SK-N-SH treated with all-trans-retinoic acid at 6 μM for 48 hours (cell line): Measurements from ENCODE around the gene MAML3.

Experiments
- ATAC-seq: fragments of 200-7000 bp; cut with Tn5 transposase; 3 replicates; pipeline ENCODE4 v1.9.1; 2020; ENCODE audit warnings: mild to moderate bottlenecking, moderate library complexity
- BACH2 ChIP-seq: fragments of 250-450 bp; sonication (Bioruptor Pico); IDR thresholded peaks from 2 replicates; pipeline ENCODE4 v1.9.0; 2021; ENCODE audit warnings: mild to moderate bottlenecking, borderline replicate concordance
- CSDC2 ChIP-seq: fragments of 250-450 bp; sonication (Bioruptor Pico); IDR thresholded peaks from 2 replicates; pipeline ENCODE4 v1.5.0; 2020; ENCODE audit warnings: mild to moderate bottlenecking, moderate library complexity
- ESRRG ChIP-seq: fragments of 250-450 bp; sonication (Bioruptor Pico); IDR thresholded peaks from 2 replicates; pipeline ENCODE4 v1.6.1; 2021; ENCODE audit warnings: mild to moderate bottlenecking
- GLIS3 ChIP-seq: fragments of 250-450 bp; sonication (Bioruptor Pico); IDR thresholded peaks from 2 replicates; pipeline ENCODE4 v1.5.0; 2020; ENCODE audit warnings: mild to moderate bottlenecking, moderate library complexity
- ISL1 ChIP-seq: fragments of 250-450 bp; sonication (Bioruptor Pico); IDR thresholded peaks from 2 replicates; pipeline ENCODE4 v2.1.2; 2022; ENCODE audit warnings: mild to moderate bottlenecking, moderate library complexity
- OSR1 ChIP-seq: fragments of 250-450 bp; sonication (Bioruptor Pico); IDR thresholded peaks from 2 replicates; pipeline ENCODE4 v1.8.0; 2022; ENCODE audit warnings: moderate library complexity, mild to moderate bottlenecking, inconsistent platforms
- RARB ChIP-seq: fragments of 250-450 bp; sonication (Bioruptor Pico); IDR thresholded peaks from 2 replicates; pipeline ENCODE4 v1.8.0; 2021; ENCODE audit warnings: mild to moderate bottlenecking, moderate library complexity
- SNAI2 ChIP-seq: fragments of 250-450 bp; sonication (Bioruptor Pico); IDR thresholded peaks from 2 replicates; pipeline ENCODE4 v1.5.0; 2020; ENCODE audit warnings: mild to moderate bottlenecking, moderate library complexity
- TCF4 ChIP-seq: fragments of 250-450 bp; sonication (Bioruptor Pico); IDR thresholded peaks from 2 replicates; pipeline ENCODE4 v1.8.0; 2021; ENCODE audit warnings: mild to moderate bottlenecking, moderate library complexity, borderline replicate concordance
- TOX ChIP-seq: fragments of 250-450 bp; sonication (Bioruptor Pico); IDR thresholded peaks from 2 replicates; pipeline ENCODE4 v1.8.0; 2021; ENCODE audit warnings: mild to moderate bottlenecking, moderate library complexity, borderline replicate concordance
- ZC3H10 ChIP-seq: fragments of 250-450 bp; sonication (Bioruptor Pico); IDR thresholded peaks from 2 replicates; pipeline ENCODE4 v1.5.1; 2021; ENCODE audit warnings: mild to moderate bottlenecking, moderate library complexity
- ZFP3 ChIP-seq: fragments of 250-450 bp; sonication (Bioruptor Pico); IDR thresholded peaks from 2 replicates; pipeline ENCODE4 v1.5.0; 2020; ENCODE audit warnings: mild to moderate bottlenecking, moderate library complexity
- ZFP30 ChIP-seq: fragments of 450-650 bp; formaldehyde crosslinking; IDR thresholded peaks from 2 replicates; pipeline ENCODE4 v1.5.0; 2022; ENCODE audit warnings: mild to moderate bottlenecking, moderate library complexity
- ZNF565 ChIP-seq: fragments of 450-650 bp; formaldehyde crosslinking; conservative IDR thresholded peaks from 2 replicates; pipeline ENCODE4 v1.5.0; 2020; ENCODE audit warnings: low read depth, mild to moderate bottlenecking, moderate library complexity
- ZNF70 ChIP-seq: fragments of 450-650 bp; formaldehyde crosslinking; IDR thresholded peaks from 2 replicates; pipeline ENCODE4 v1.5.0; 2020; ENCODE audit warnings: mild to moderate bottlenecking, moderate library complexity
- ZNF8 ChIP-seq: fragments of 450-650 bp; formaldehyde crosslinking; IDR thresholded peaks from 2 replicates; pipeline ENCODE4 v1.5.0; 2020; ENCODE audit warnings: mild to moderate bottlenecking, moderate library complexity
- TF ChIP-seq, protein P1 (sequence below): fragments of 250-450 bp; sonication (Bioruptor Pico); IDR thresholded peaks from 2 replicates; pipeline ENCODE4 v1.8.0; 2021; ENCODE audit warnings: low read depth, mild to moderate bottlenecking, moderate library complexity, borderline replicate concordance
- TF ChIP-seq, protein P2 (sequence below): fragments of 250-450 bp; sonication (Bioruptor Pico); IDR thresholded peaks from 2 replicates; pipeline ENCODE4 v1.5.1; 2021; ENCODE audit warnings: mild to moderate bottlenecking, moderate library complexity
- TF ChIP-seq, protein P3 (sequence below): fragments of 250-450 bp; sonication (Bioruptor Pico); IDR thresholded peaks from 2 replicates; pipeline ENCODE4 v1.8.0; 2020; ENCODE audit warnings: mild to moderate bottlenecking, moderate library complexity, borderline replicate concordance
- TF ChIP-seq, protein P4 (sequence below): fragments of 250-450 bp; sonication (Bioruptor Pico); IDR thresholded peaks from 2 replicates; pipeline ENCODE4 v1.5.0; 2020; ENCODE audit warnings: mild to moderate bottlenecking, moderate library complexity
- TF ChIP-seq, protein P5 (sequence below): fragments of 250-450 bp; sonication (Bioruptor Pico); IDR thresholded peaks from 2 replicates; pipeline ENCODE4 v1.5.1; 2020; ENCODE audit warnings: low read depth, mild to moderate bottlenecking, moderate library complexity

MAML3 gene

DNA sequence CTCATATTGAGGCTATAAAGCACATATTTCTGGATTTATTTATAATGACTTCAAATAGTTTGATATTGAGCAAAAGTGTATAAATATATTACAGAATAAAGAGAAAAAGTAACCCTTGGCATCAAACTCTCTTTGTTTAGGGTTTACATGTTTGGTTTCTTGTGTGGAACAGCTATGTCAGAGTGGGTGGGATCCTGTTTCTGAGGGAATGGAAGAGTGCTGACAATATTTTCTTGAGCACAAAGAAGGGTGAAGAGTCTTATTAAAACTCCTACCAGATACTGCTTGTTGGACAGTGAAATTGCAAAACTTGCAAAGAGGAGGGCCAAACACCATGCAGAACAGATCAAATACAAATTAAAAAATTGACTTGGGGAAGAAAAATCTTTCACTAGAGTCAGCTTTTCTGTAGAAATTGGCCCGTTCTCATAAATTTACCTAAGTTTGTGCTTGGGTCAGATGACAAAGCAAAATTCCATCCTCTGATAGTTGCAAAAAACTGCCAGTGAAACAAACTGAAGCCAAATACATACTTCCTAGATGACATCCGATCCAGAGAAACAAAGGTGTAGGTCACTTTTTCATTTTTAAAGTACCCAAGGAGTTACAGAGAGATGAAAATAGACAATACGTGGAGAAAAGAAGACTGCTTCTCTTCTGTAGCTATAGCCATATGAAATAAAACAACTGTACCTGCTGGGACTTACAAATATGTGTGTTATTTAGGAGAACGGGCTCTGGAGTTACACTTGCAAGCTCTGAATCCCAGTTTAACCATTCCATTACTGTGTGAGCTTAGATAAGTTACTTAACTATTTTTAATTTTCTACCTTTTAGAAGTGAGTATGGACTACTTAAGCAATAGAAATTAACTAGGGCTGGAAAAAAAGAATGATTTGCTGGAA is 133.3 kb downstream of the MAML3 start:
- ATAC-seq = no peak
- TF ChIP-seq, protein P1, sequence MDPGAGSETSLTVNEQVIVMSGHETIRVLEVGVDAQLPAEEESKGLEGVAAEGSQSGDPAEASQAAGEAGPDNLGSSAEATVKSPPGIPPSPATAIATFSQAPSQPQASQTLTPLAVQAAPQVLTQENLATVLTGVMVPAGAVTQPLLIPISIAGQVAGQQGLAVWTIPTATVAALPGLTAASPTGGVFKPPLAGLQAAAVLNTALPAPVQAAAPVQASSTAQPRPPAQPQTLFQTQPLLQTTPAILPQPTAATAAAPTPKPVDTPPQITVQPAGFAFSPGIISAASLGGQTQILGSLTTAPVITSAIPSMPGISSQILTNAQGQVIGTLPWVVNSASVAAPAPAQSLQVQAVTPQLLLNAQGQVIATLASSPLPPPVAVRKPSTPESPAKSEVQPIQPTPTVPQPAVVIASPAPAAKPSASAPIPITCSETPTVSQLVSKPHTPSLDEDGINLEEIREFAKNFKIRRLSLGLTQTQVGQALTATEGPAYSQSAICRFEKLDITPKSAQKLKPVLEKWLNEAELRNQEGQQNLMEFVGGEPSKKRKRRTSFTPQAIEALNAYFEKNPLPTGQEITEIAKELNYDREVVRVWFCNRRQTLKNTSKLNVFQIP = no peak
- TF ChIP-seq, protein P2, sequence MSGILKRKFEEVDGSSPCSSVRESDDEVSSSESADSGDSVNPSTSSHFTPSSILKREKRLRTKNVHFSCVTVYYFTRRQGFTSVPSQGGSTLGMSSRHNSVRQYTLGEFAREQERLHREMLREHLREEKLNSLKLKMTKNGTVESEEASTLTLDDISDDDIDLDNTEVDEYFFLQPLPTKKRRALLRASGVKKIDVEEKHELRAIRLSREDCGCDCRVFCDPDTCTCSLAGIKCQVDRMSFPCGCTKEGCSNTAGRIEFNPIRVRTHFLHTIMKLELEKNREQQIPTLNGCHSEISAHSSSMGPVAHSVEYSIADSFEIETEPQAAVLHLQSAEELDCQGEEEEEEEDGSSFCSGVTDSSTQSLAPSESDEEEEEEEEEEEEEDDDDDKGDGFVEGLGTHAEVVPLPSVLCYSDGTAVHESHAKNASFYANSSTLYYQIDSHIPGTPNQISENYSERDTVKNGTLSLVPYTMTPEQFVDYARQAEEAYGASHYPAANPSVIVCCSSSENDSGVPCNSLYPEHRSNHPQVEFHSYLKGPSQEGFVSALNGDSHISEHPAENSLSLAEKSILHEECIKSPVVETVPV = no peak
- TF ChIP-seq ZNF70 (no peak), ISL1 (CRISPR knock-in tag) (no peak), SNAI2 (no peak), ZNF8 (CRISPR knock-in tag) (no peak)
- TF ChIP-seq, protein P3, sequence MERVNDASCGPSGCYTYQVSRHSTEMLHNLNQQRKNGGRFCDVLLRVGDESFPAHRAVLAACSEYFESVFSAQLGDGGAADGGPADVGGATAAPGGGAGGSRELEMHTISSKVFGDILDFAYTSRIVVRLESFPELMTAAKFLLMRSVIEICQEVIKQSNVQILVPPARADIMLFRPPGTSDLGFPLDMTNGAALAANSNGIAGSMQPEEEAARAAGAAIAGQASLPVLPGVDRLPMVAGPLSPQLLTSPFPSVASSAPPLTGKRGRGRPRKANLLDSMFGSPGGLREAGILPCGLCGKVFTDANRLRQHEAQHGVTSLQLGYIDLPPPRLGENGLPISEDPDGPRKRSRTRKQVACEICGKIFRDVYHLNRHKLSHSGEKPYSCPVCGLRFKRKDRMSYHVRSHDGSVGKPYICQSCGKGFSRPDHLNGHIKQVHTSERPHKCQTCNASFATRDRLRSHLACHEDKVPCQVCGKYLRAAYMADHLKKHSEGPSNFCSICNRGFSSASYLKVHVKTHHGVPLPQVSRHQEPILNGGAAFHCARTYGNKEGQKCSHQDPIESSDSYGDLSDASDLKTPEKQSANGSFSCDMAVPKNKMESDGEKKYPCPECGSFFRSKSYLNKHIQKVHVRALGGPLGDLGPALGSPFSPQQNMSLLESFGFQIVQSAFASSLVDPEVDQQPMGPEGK = no peak
- TF ChIP-seq, all 23 proteins: peak for 0

DNA sequence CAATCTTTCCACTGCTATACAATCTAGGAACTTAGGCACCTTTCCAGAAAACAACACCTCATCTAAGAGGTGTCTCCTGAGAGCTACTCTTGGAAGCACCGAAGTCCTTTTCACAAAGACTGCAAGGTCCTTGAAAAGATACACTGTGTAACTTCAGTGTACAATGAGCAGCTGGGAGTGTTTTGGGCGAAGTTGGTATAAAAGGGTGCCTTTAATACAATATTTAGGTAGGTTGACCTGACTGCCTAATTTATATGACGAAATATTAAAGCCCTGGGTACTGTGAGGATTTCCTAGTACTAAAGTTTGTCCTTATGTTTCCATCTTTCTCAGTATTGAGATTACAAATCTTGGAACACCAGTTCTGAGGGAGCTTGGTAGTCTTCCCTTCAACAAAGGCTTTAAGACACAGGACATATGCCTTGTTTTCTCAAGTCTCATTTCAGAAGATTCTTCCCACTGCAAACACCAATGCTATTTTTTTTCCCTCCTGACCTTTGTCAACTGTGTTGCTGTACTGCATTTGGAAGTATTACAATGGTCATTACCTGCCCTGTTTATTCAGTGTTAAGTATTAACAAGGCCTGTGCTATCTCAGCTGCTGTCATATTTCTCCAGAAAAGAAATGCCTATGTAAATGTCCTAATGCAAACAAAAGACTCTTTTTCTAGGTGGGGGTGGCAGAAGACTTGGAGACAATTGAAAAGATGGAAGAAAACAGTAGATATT is 134.2 kb downstream of the MAML3 start:
- TF ChIP-seq TCF4 (CRISPR knock-in tag) (no peak), TOX (CRISPR knock-in tag) (no peak), GLIS3 (CRISPR knock-in tag) (no peak), ISL1 (CRISPR knock-in tag) (no peak), ZFP30 (CRISPR knock-in tag) (no peak), BACH2 (CRISPR knock-in tag) (no peak), ZNF70 (no peak), OSR1 (CRISPR knock-in tag) (no peak), RARB (CRISPR knock-in tag) (no peak), ZNF8 (CRISPR knock-in tag) (no peak), ZNF565 (CRISPR knock-in tag) (no peak), ZC3H10 (CRISPR knock-in tag) (no peak), ZFP3 (CRISPR knock-in tag) (no peak), ESRRG (CRISPR knock-in tag) (no peak)
- TF ChIP-seq, protein P1 = no peak
- TF ChIP-seq, protein P3 = no peak
- no peak for ATAC-seq

DNA sequence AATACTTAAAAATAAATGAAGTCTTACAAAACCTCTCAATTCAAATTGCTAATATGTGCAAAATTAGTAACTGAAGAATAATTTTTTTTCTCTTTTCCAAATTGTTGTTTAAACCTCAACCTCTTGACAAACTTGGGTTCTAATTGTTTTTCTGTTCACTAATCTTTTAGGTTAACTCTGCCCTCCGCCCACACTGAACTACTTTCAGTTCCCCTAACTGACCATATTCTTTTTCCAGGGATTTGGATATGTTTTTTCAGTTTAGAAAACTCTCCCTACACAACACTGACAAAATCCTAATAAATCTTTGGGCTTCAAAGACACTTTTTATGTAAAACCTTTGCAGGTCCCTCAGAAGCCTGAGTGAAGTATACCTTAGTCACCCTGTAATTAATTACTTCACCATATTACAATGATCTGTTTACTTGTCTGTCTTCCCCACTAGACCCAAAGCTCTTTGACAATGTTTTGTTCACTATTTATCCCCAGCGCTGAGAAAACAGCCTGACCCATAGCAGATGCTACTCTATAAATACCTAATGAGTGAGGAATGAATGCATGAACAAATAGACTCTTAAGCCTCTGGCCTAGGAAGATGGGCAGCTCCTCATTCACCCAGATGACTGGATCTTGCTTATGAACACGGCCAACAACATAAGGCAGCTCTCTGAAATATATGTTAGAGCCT is 134.9 kb downstream of the MAML3 start:
- peak; percentile 20; the same call in 1 of the 3 replicates for ATAC-seq
- no peak for TF ChIP-seq TCF4 (CRISPR knock-in tag)
- TF ChIP-seq ZFP30 (CRISPR knock-in tag) = no peak
- TF ChIP-seq, protein P4, sequence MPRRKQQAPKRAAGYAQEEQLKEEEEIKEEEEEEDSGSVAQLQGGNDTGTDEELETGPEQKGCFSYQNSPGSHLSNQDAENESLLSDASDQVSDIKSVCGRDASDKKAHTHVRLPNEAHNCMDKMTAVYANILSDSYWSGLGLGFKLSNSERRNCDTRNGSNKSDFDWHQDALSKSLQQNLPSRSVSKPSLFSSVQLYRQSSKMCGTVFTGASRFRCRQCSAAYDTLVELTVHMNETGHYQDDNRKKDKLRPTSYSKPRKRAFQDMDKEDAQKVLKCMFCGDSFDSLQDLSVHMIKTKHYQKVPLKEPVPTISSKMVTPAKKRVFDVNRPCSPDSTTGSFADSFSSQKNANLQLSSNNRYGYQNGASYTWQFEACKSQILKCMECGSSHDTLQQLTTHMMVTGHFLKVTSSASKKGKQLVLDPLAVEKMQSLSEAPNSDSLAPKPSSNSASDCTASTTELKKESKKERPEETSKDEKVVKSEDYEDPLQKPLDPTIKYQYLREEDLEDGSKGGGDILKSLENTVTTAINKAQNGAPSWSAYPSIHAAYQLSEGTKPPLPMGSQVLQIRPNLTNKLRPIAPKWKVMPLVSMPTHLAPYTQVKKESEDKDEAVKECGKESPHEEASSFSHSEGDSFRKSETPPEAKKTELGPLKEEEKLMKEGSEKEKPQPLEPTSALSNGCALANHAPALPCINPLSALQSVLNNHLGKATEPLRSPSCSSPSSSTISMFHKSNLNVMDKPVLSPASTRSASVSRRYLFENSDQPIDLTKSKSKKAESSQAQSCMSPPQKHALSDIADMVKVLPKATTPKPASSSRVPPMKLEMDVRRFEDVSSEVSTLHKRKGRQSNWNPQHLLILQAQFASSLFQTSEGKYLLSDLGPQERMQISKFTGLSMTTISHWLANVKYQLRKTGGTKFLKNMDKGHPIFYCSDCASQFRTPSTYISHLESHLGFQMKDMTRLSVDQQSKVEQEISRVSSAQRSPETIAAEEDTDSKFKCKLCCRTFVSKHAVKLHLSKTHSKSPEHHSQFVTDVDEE = no peak
- no peak for TF ChIP-seq CSDC2 (CRISPR knock-in tag)
- TF ChIP-seq, protein P5, sequence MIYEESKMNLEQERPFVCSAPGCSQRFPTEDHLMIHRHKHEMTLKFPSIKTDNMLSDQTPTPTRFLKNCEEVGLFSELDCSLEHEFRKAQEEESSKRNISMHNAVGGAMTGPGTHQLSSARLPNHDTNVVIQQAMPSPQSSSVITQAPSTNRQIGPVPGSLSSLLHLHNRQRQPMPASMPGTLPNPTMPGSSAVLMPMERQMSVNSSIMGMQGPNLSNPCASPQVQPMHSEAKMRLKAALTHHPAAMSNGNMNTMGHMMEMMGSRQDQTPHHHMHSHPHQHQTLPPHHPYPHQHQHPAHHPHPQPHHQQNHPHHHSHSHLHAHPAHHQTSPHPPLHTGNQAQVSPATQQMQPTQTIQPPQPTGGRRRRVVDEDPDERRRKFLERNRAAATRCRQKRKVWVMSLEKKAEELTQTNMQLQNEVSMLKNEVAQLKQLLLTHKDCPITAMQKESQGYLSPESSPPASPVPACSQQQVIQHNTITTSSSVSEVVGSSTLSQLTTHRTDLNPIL (CRISPR knock-in tag) = no peak
- no peak for TF ChIP-seq BACH2 (CRISPR knock-in tag)
